ENCODE data around the gene PPCDC. TPM values are rescaled to one million over a fixed set of nuclear protein-coding genes. Genes with fewer than 3 reads are reported as not detected.

PPCDC gene
- total RNA-seq, 2 donors from 2014 or later = 15.9 to 24.5 TPM

- peak overlapping the region; percentile 41 for H3K27ac Mint-ChIP-seq
- Histone ChIP-seq H3K27me3 (ENCODE audit: control insufficient read depth, insufficient read depth, low read length, poor library complexity, severe bottlenecking) (no peaks in the 10 kb centered on the region), H3K27ac (ENCODE audit: low read depth, low read length) (no peak overlapping the region), H3K4me1 (ENCODE audit: control insufficient read depth, insufficient read depth, low read length) (peaks cover 17% of the 10 kb centered on the region), H3K9ac (ENCODE audit: extremely low read depth, low read length, poor library complexity, severe bottlenecking) (no peak overlapping the region), H3K36me3 (ENCODE audit: control insufficient read depth, insufficient read depth, low read length) (peaks cover 25% of the 10 kb centered on the region), H3K4me3 (ENCODE audit: low read length) (no peak overlapping the region), H3K9me3 (ENCODE audit: control insufficient read depth, low read length) (no peaks in the 10 kb centered on the region)
- WGBS, 2 experiments (ENCODE audit: insufficient coverage in 1 of 2, insufficient read length in 1 of 2) = 59 to 87% methylated on average over 5 to 11 of the region's 12 CpGs
- no peaks in the 10 kb centered on the region for H3K9me3 Mint-ChIP-seq
- H3K4me3 Mint-ChIP-seq = no peak overlapping the region
- peak; percentile 97 for DNase-seq
- TF ChIP-seq, protein P1, sequence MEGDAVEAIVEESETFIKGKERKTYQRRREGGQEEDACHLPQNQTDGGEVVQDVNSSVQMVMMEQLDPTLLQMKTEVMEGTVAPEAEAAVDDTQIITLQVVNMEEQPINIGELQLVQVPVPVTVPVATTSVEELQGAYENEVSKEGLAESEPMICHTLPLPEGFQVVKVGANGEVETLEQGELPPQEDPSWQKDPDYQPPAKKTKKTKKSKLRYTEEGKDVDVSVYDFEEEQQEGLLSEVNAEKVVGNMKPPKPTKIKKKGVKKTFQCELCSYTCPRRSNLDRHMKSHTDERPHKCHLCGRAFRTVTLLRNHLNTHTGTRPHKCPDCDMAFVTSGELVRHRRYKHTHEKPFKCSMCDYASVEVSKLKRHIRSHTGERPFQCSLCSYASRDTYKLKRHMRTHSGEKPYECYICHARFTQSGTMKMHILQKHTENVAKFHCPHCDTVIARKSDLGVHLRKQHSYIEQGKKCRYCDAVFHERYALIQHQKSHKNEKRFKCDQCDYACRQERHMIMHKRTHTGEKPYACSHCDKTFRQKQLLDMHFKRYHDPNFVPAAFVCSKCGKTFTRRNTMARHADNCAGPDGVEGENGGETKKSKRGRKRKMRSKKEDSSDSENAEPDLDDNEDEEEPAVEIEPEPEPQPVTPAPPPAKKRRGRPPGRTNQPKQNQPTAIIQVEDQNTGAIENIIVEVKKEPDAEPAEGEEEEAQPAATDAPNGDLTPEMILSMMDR (conservative IDR thresholded peaks at IDR 0.05) = peak; percentile 98
- H3K4me1 Mint-ChIP-seq = peaks cover 28% of the 10 kb centered on the region
- H3K27me3 Mint-ChIP-seq (ENCODE audit: insufficient read depth) = no peaks in the 10 kb centered on the region
- peaks cover 19% of the 10 kb centered on the region for H3K36me3 Mint-ChIP-seq (ENCODE audit: low read depth)
These were observed 6.1 kb downstream of the PPCDC start for GRCh38 chr15:75029378-75030022.

DNA sequence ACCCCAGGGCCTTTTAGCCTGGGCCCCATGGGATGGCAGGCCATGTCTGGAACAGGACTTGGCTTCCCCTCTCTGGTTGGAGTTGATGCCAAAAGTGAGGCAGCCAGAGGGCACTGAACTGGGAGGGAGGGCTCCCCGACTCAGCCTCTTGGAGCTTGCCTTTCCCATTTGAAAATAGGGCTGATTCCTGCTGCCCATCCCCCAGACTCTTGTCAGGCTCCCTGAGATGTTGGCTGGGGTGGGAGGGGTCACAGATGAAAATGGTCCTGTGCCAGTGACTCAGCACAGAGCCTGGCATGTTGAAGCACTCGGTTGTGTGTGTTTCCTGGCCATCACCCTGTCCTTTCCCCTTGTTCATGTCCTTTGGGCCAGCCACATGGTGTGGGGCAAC, 6.6 kb downstream of the PPCDC start:
- Histone ChIP-seq H3K4me3 (ENCODE audit: low read length) (no peak overlapping the region), H3K9me3 (ENCODE audit: control insufficient read depth, low read length) (no peaks in the 10 kb centered on the region), H3K36me3 (ENCODE audit: control insufficient read depth, insufficient read depth, low read length) (peaks cover 25% of the 10 kb centered on the region), H3K27me3 (ENCODE audit: control insufficient read depth, insufficient read depth, low read length, poor library complexity, severe bottlenecking) (no peaks in the 10 kb centered on the region), H3K9ac (ENCODE audit: extremely low read depth, low read length, poor library complexity, severe bottlenecking) (no peak overlapping the region), H3K27ac (ENCODE audit: low read depth, low read length) (no peak overlapping the region), H3K4me1 (ENCODE audit: control insufficient read depth, insufficient read depth, low read length) (peaks cover 17% of the 10 kb centered on the region)
- no peak overlapping the region for H3K4me3 Mint-ChIP-seq
- DNase-seq = no peak
- H3K9me3 Mint-ChIP-seq = no peaks in the 10 kb centered on the region
- H3K4me1 Mint-ChIP-seq = peaks cover 28% of the 10 kb centered on the region
- peaks cover 22% of the 10 kb centered on the region for H3K36me3 Mint-ChIP-seq (ENCODE audit: low read depth)
- WGBS, 2 experiments (ENCODE audit: insufficient coverage in 1 of 2, insufficient read length in 1 of 2) = 78 to 86% methylated on average over 1 to 2 of the region's 2 CpGs
- no peaks in the 10 kb centered on the region for H3K27me3 Mint-ChIP-seq (ENCODE audit: insufficient read depth)
- no peak overlapping the region for H3K27ac Mint-ChIP-seq
- TF ChIP-seq, protein P1 (conservative IDR thresholded peaks at IDR 0.05) = no peak

- Mint-ChIP-seq H3K27ac (no peak overlapping the region), H3K36me3 (ENCODE audit: low read depth) (peaks cover 26% of the 10 kb centered on the region), H3K27me3 (ENCODE audit: insufficient read depth) (no peaks in the 10 kb centered on the region), H3K4me1 (peaks cover 28% of the 10 kb centered on the region), H3K4me3 (no peak overlapping the region), H3K9me3 (no peaks in the 10 kb centered on the region)
- Histone ChIP-seq H3K9ac (ENCODE audit: extremely low read depth, low read length, poor library complexity, severe bottlenecking) (no peak overlapping the region), H3K9me3 (ENCODE audit: control insufficient read depth, low read length) (no peaks in the 10 kb centered on the region), H3K4me1 (ENCODE audit: control insufficient read depth, insufficient read depth, low read length) (peaks cover 17% of the 10 kb centered on the region), H3K4me3 (ENCODE audit: low read length) (no peak overlapping the region), H3K27me3 (ENCODE audit: control insufficient read depth, insufficient read depth, low read length, poor library complexity, severe bottlenecking) (no peaks in the 10 kb centered on the region), H3K36me3 (ENCODE audit: control insufficient read depth, insufficient read depth, low read length) (peaks cover 29% of the 10 kb centered on the region), H3K27ac (ENCODE audit: low read depth, low read length) (no peak overlapping the region)
- TF ChIP-seq, protein P1 (conservative IDR thresholded peaks at IDR 0.05) = peak; percentile 47
- WGBS, 2 experiments (ENCODE audit: insufficient coverage in 1 of 2, insufficient read length in 1 of 2) = 93 to 98% methylated on average over 4 of the region's 4 CpGs
- DNase-seq = no peak
These were observed 7.0 kb downstream of the PPCDC start for GRCh38 chr15:75030424-75030823.
